ENCODE data around the gene IDE.
"Not testable (repeated sequence)": the region's sequence is repeated elsewhere in the genome, so short reads cannot be mapped to it uniquely, and the experiment has no call there.

GRCh38 chr10:92569663-92570062, 4.2 kb downstream of the IDE start:
- not testable (repeated sequence) for TF ChIP-seq CTCF, POLR2A (IDR thresholded peaks at IDR 0.05)

Data from gastroesophageal sphincter (tissue), 3 donors.